ENCODE results near the gene IL1RN.

The IL1RN gene, protein sequence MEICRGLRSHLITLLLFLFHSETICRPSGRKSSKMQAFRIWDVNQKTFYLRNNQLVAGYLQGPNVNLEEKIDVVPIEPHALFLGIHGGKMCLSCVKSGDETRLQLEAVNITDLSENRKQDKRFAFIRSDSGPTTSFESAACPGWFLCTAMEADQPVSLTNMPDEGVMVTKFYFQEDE

GRCh38 chr2:113126845-113127645 is at the start of gene IL1RN:
TSS of gene IL1RN (plus strand) at chr2:113127598. CDS start at chr2:113127625, 27 bp downstream.
- H3K4me1 ChIP-seq (ENCODE audit: control insufficient read depth, insufficient read depth, low read length), result peaks cover 29% of the 10 kb centered on the region
- H3K4me3 ChIP-seq (ENCODE audit: low read length), result no peak within 1 kb of the TSS
- peaks cover 3% of the 10 kb centered on the region for H3K36me3 ChIP-seq (ENCODE audit: control insufficient read depth, insufficient read depth, low read length)
- no peak within 1 kb of the TSS for H3K9ac ChIP-seq (ENCODE audit: low read length)
- no peaks in the 10 kb centered on the region for H3K27me3 ChIP-seq (ENCODE audit: control insufficient read depth, insufficient read depth, low read length)
- H3K9me3 ChIP-seq (ENCODE audit: control insufficient read depth, low read length), result no peaks in the 10 kb centered on the region

DNA sequence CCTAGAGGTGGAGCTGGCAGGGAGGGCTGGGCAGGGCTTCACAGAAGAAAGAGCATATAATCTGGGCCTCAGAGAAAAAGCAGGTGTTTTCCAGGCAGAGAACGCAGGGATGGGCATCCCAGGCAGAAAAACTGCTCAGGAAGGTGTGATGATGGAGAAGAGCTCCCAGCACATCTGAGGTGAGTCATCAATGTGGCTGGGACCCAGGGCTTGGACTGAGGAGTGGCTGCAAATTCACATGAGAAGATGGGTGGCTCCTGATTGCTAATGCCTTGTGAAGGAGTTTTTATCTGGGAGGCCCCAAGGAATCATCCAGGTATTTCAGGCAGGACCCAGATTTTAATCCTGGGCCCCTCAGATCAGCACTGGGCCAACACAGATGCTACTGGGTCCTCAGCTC is 49.5 kb upstream of the IL1RN start:
- Histone ChIP-seq H3K27me3 (ENCODE audit: control insufficient read depth, insufficient read depth, low read length) (no peaks in the 10 kb centered on the region), H3K4me3 (ENCODE audit: low read length) (no peak overlapping the region), H3K9ac (ENCODE audit: low read length) (no peak overlapping the region), H3K4me1 (ENCODE audit: control insufficient read depth, insufficient read depth, low read length) (peaks cover 39% of the 10 kb centered on the region), H3K36me3 (ENCODE audit: control insufficient read depth, insufficient read depth, low read length) (no peaks in the 10 kb centered on the region), H3K9me3 (ENCODE audit: control insufficient read depth, low read length) (no peaks in the 10 kb centered on the region)

DNA sequence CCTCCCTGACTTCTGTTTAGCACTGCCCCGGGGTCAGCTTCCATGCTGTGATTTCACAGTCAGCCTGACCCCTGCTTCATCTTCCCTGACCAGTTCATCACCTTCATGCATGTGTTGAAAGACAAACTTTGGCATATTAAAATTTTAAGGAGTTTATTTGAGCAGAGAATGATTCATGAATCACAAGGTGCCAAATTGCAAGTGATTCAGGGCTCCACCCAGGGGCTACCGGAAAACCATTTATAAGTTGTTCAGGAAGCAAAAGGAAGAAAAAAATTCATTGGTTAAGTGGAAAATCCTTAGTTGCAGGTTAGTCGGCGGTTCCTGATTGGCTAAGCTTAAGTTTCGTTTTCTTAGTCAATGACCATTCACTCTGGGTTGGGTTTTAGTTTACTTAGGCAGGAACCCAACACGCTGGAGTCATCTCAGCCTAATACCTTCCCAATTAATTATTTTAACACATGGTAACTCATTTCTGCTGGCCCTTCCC is 49.0 kb upstream of the IL1RN start:
- Histone ChIP-seq H3K4me1 (ENCODE audit: control insufficient read depth, insufficient read depth, low read length) (peaks cover 39% of the 10 kb centered on the region), H3K36me3 (ENCODE audit: control insufficient read depth, insufficient read depth, low read length) (no peaks in the 10 kb centered on the region), H3K27me3 (ENCODE audit: control insufficient read depth, insufficient read depth, low read length) (no peaks in the 10 kb centered on the region), H3K9ac (ENCODE audit: low read length) (no peak overlapping the region), H3K9me3 (ENCODE audit: control insufficient read depth, low read length) (no peaks in the 10 kb centered on the region), H3K4me3 (ENCODE audit: low read length) (no peak overlapping the region)

DNA sequence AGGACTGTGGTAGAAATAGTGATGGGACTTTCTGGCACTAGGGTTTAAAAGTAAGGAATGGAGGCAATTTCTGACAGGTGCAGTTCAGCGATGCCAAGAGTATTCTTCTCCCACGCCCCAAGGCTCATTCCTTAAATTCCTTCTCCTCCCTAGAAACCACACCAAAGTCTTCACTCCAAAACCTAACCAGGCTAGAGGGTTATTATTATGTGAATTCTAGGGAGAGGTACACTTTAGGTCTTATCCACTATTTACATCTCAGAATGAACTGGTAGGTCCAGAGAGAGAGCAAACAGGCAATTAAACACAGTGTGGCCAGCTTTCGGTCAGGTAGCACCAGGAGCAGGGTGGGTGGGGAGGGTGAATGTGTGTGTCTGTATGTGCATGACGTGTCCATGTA is 48.3 kb upstream of the IL1RN start:
- peaks cover 39% of the 10 kb centered on the region for H3K4me1 ChIP-seq (ENCODE audit: control insufficient read depth, insufficient read depth, low read length)
- no peak overlapping the region for H3K9ac ChIP-seq (ENCODE audit: low read length)
- H3K9me3 ChIP-seq (ENCODE audit: control insufficient read depth, low read length), result no peaks in the 10 kb centered on the region
- H3K27me3 ChIP-seq (ENCODE audit: control insufficient read depth, insufficient read depth, low read length), result no peaks in the 10 kb centered on the region
- H3K4me3 ChIP-seq (ENCODE audit: low read length), result no peak overlapping the region
- no peaks in the 10 kb centered on the region for H3K36me3 ChIP-seq (ENCODE audit: control insufficient read depth, insufficient read depth, low read length)

DNA sequence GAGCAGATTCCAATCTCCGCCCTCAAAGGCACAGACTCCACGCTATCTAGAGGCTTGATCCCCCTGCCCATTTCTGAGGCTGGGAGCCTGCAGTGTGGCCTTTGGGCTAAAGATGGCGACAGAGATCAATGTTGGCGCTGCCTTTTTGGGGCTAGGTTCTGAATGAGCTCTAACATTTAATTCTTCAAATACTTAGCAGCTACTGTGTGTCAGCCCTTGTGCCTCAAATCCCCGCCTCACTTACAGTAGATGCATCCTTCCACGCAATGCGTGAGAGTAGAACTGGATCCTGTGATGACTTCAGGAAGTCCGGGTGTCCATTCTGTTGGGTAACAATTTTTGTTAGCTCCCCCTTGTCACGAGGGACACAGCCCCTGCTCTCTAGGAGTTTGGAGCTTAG is 47.3 kb upstream of the IL1RN start:
- H3K4me1 ChIP-seq (ENCODE audit: control insufficient read depth, insufficient read depth, low read length), result peaks cover 43% of the 10 kb centered on the region
- no peaks in the 10 kb centered on the region for H3K9me3 ChIP-seq (ENCODE audit: control insufficient read depth, low read length)
- H3K27me3 ChIP-seq (ENCODE audit: control insufficient read depth, insufficient read depth, low read length), result no peaks in the 10 kb centered on the region
- no peak overlapping the region for H3K4me3 ChIP-seq (ENCODE audit: low read length)
- no peak overlapping the region for H3K9ac ChIP-seq (ENCODE audit: low read length)
- no peaks in the 10 kb centered on the region for H3K36me3 ChIP-seq (ENCODE audit: control insufficient read depth, insufficient read depth, low read length)

DNA sequence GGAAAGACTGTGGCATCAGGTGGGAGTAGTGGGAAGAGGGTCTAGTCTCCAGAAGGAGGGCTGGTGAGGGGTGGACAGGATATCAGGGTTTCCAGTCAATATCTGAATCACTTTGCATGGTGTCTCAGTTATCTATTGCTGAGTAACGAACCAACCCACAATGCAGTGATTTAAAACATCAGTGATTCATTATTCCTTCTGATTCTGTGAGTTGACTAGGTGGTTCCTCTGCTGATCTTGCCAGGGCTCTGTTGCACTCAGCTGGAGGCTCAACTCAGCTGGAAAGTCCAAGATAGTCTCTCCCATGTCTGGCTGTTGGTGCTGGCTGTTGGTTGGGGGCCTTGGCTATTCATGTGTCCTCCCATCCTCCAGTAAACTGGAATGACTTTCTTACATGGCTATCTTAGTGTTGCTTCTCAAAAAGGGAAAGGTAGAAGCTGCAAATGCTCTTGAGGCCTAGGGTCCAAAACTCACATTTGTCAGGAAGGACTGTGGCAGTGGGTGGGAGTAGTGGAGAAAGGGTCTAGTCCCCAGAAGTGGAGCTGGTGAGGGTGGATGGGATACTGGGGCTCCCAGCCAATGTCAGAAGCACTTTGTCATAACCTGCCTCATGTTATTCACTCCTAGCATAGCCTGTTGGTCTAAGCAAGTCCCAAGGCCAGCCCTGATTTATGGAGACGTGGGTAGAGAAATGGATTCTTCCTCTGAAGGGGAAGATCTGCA is 45.7 kb upstream of the IL1RN start:
- H3K4me3 ChIP-seq (ENCODE audit: low read length), result no peak overlapping the region

DNA sequence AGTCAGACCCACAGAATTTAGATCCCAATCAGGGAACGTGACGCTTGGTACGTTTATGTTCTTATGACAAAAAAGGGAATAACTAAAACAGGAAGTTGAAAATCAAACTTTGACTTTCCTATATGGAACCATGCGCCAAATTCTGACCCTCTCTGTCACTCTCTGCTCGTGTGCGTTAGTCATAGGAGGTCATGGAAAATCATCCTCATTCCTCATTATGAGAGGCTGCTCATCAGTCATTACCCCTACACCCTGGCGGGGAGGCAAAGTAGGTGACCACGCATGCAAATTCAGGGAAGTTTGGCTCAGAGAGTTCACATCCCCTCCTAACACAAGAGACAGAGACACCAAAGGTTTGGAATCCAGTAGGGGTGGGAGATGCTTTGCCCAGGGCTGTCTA is 44.1 kb upstream of the IL1RN start:
- no peaks in the 10 kb centered on the region for H3K9me3 ChIP-seq (ENCODE audit: control insufficient read depth, low read length)
- H3K4me3 ChIP-seq (ENCODE audit: low read length), result no peak overlapping the region
- H3K4me1 ChIP-seq (ENCODE audit: control insufficient read depth, insufficient read depth, low read length), result peaks cover 21% of the 10 kb centered on the region
- no peaks in the 10 kb centered on the region for H3K36me3 ChIP-seq (ENCODE audit: control insufficient read depth, insufficient read depth, low read length)
- no peak overlapping the region for H3K9ac ChIP-seq (ENCODE audit: low read length)
- no peaks in the 10 kb centered on the region for H3K27me3 ChIP-seq (ENCODE audit: control insufficient read depth, insufficient read depth, low read length)

More for the DNA sequence above, 45.7 kb upstream of the IL1RN start:
- Histone ChIP-seq H3K9me3 (ENCODE audit: control insufficient read depth, low read length) (no peaks in the 10 kb centered on the region), H3K9ac (ENCODE audit: low read length) (no peak overlapping the region), H3K27me3 (ENCODE audit: control insufficient read depth, insufficient read depth, low read length) (no peaks in the 10 kb centered on the region), H3K36me3 (ENCODE audit: control insufficient read depth, insufficient read depth, low read length) (no peaks in the 10 kb centered on the region), H3K4me1 (ENCODE audit: control insufficient read depth, insufficient read depth, low read length) (peaks cover 37% of the 10 kb centered on the region)

DNA sequence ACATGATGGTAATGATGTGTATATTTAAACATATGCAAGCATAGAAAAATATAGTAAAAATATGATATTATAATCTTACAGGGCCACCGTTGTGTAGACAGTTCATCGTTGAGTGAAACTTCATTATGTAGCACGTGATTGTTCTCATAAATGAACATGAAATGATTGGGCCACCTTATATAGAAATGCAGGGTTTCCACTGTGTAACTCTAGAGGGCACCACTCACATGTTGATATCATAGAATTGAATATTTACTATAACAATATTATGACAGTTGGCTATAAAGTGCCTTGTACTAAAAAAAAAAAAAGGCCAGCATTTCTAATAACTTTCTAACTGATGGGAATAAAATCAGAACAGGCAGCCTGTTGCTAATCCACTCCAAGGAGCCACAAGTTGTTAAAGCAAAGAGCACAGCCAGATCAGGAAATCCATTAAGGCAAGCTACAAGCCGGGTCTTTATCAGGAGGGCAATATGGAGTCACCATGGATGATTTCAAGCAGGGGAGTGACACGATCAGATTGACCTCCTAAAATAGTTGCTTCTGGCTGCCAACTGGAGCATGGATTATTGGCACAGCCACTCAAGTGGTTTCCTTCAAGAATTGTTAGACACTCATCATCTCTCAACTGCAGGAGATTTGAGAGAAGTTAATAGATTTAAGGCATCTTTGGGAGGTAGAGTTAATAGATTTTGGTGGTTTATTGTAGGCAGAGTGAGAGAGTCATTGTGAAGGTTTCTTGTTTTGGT is 43.0 kb upstream of the IL1RN start:
- Histone ChIP-seq H3K36me3 (ENCODE audit: control insufficient read depth, insufficient read depth, low read length) (no peaks in the 10 kb centered on the region), H3K27me3 (ENCODE audit: control insufficient read depth, insufficient read depth, low read length) (no peaks in the 10 kb centered on the region), H3K9me3 (ENCODE audit: control insufficient read depth, low read length) (no peaks in the 10 kb centered on the region), H3K9ac (ENCODE audit: low read length) (no peak overlapping the region), H3K4me3 (ENCODE audit: low read length) (no peak overlapping the region), H3K4me1 (ENCODE audit: control insufficient read depth, insufficient read depth, low read length) (peaks cover 14% of the 10 kb centered on the region)

GRCh38 chr2:113085542-113085941 is 41.9 kb upstream of the IL1RN start:
- H3K27me3 ChIP-seq (ENCODE audit: control insufficient read depth, insufficient read depth, low read length), result no peaks in the 10 kb centered on the region
- no peaks in the 10 kb centered on the region for H3K9me3 ChIP-seq (ENCODE audit: control insufficient read depth, low read length)

DNA sequence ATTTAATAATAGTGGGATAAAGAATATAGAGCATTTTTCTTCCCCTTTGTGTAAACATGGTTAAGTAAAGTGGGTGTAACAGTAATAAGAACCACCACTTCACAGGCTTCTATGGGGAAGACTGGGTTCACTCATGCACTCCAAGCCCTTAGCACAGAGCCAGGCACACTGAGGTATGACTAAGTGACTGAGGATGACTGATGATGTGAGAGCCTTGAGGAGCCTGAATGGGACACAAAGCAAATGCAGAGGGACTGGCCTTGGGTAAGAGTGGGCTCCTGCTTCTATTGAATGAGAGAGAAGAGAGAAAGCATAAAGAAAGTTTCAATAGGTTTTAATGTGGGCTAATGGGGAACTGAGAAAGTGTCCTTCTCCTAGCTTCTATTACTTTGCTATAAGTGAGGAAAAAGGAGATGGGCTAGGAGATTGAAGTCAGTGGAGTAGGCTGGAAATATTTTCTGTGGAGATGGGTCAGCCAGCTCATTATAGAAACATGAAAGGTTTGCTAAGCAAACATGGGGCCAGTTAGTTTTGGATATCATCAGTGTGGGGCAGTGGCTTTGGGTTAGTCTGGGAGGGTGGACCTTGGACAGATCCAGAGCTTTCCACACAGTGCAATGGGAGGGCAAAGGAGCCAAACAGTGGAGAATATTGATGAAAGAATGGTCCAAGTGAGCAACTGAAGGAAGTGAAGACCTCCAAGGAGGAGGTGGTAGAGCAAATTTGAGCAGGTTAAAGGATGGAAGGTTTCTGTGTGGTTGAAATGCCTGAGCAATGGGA is 39.0 kb upstream of the IL1RN start:
- peaks cover 4% of the 10 kb centered on the region for H3K4me1 ChIP-seq (ENCODE audit: control insufficient read depth, insufficient read depth, low read length)
- no peaks in the 10 kb centered on the region for H3K27me3 ChIP-seq (ENCODE audit: control insufficient read depth, insufficient read depth, low read length)
- no peaks in the 10 kb centered on the region for H3K36me3 ChIP-seq (ENCODE audit: control insufficient read depth, insufficient read depth, low read length)
- H3K4me3 ChIP-seq (ENCODE audit: low read length), result no peak overlapping the region
- no peak overlapping the region for H3K9ac ChIP-seq (ENCODE audit: low read length)
- no peaks in the 10 kb centered on the region for H3K9me3 ChIP-seq (ENCODE audit: control insufficient read depth, low read length)

More at GRCh38 chr2:113085542-113085941, 41.9 kb upstream of the IL1RN start:
- H3K9ac ChIP-seq (ENCODE audit: low read length), result no peak overlapping the region
- no peak overlapping the region for H3K4me3 ChIP-seq (ENCODE audit: low read length)
- H3K36me3 ChIP-seq (ENCODE audit: control insufficient read depth, insufficient read depth, low read length), result no peaks in the 10 kb centered on the region
- H3K4me1 ChIP-seq (ENCODE audit: control insufficient read depth, insufficient read depth, low read length), result peaks cover 4% of the 10 kb centered on the region

- Histone ChIP-seq H3K4me1 (ENCODE audit: control insufficient read depth, insufficient read depth, low read length) (no peaks in the 10 kb centered on the region), H3K27me3 (ENCODE audit: control insufficient read depth, insufficient read depth, low read length) (no peaks in the 10 kb centered on the region), H3K9ac (ENCODE audit: low read length) (no peak overlapping the region), H3K36me3 (ENCODE audit: control insufficient read depth, insufficient read depth, low read length) (no peaks in the 10 kb centered on the region), H3K9me3 (ENCODE audit: control insufficient read depth, low read length) (no peaks in the 10 kb centered on the region), H3K4me3 (ENCODE audit: low read length) (no peak overlapping the region)
These were observed 37.5 kb upstream of the IL1RN start for GRCh38 chr2:113089916-113090315.
